Activated naive CD8-positive, alpha-beta T cell (primary cell): ENCODE data around the gene TGFB1.
"Not testable (repeated sequence)": the region's sequence is repeated elsewhere in the genome, so short reads cannot be mapped to it uniquely, and the experiment has no call there.

Experiments used
- H3K27ac Mint-ChIP-seq: one replicate; pipeline ENCODE4 v1.8.0; 2021; ENCODE audit warnings: mixed read lengths
- H3K27me3 Mint-ChIP-seq: one replicate; pipeline ENCODE4 v1.8.0; 2021; ENCODE audit warnings: mixed read lengths
- H3K36me3 Mint-ChIP-seq: one replicate; pipeline ENCODE4 v1.8.0; 2021; ENCODE audit warnings: mixed read lengths
- H3K4me1 Mint-ChIP-seq: one replicate; pipeline ENCODE4 v1.8.0; 2021; ENCODE audit warnings: low read depth, mixed read lengths
- H3K4me3 Mint-ChIP-seq: one replicate; pipeline ENCODE4 v1.8.0; 2021; ENCODE audit warnings: mild to moderate bottlenecking, mixed read lengths
- H3K9me3 Mint-ChIP-seq: one replicate; pipeline ENCODE4 v1.8.0; 2021; ENCODE audit warnings: low read depth, mixed read lengths

Gene TGFB1

DNA sequence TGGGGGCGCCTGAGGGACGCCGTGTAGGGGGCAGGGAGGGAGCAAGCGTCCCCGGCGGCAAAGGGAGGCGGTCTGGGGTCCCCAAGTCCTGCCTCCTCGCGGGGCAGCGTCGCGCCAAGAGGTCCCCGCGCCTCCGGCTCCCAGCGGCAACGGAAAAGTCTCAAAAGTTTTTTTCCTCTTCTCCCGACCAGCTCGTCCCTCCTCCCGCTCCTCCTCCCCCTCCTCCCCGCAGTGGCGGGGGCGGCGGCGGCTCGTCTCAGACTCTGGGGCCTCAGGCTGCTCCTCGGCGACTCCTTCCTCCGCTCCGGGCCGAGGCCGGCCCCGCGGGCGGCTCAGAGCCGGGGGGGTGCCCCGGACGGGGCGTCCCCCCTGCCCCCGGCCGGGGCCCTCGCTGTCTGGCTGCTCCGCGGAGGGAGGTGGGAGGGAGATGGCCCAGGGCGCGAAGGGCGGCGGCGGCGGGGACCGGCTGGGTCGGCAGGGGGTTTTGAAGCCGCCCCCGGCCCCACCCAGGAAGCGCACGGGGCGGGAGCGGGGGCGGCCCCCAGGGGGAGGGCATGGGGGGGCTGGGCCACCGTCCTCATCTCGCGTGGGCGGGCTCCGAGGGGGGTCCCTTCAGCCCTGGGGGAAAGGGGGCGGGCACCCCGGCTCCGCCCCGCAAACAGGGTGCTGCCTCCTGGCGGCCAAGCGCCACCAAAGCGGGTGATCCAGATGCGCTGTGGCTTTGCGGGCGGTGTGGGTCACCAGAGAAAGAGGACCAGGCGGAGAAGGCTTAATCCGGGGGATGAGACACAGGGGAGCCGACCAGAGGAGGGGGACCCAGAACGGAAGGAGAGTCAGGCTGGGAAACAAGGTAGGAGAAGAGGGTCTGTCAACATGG lies at the start of gene TGFB1:
TGFB1 (minus strand) TSS at position 457 of the 877 bp plus-strand sequence. CDS start 878 bp downstream, outside the sequence.
- Mint-ChIP-seq H3K4me1 (peaks cover 60% of the 10 kb centered on the region), H3K36me3 (peaks cover 3% of the 10 kb centered on the region), H3K9me3 (no peaks in the 10 kb centered on the region), H3K4me3 (peak within 1 kb of the TSS; percentile 100), H3K27ac (peak within 1 kb of the TSS; percentile 98), H3K27me3 (no peaks in the 10 kb centered on the region)

DNA sequence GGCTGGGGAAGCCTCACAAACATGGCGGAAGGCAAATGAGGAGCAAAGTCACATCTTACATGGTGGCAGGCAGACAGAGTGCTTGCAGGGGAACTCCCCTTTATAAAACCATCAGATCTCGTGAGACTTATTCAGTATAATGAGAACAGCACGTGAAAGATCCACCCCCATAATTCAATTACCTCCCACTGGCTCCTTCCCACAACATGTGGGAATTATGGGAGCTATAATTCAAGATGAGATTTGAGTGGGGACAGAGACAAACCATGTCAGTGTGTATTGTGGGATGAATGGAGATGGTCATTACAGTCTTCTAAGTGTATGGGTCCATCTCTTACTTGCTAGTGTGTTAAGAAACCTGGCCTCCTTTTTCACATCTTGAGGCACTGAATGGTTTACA lies 48.3 kb upstream of the TGFB1 start:
- no peak overlapping the region for H3K27ac Mint-ChIP-seq
- no peak overlapping the region for H3K4me3 Mint-ChIP-seq
- H3K36me3 Mint-ChIP-seq: peaks cover 2% of the 10 kb centered on the region
- H3K27me3 Mint-ChIP-seq: no peaks in the 10 kb centered on the region
- peaks cover 31% of the 10 kb centered on the region for H3K4me1 Mint-ChIP-seq
- no peaks in the 10 kb centered on the region for H3K9me3 Mint-ChIP-seq

DNA sequence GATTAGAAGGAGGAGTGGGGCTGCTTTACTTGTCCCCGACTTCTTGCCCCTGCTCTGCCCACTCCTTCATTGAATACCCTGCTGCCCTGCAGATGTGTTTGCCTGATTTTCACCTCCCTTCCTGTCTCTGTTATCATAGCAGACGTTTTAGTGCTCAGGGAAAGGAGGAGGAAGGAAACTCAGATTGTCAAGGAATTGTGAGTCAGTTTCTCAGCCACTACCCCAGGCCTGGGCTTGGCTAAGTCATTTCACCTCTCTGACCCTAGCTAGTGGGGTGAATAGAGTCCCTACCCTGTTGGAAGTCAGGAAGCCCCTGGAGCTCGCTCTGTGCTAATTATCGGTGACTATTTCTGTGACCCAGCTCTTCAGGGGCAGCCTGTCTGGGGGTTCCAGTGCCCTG lies 47.8 kb upstream of the TGFB1 start:
- Mint-ChIP-seq H3K27ac (no peak overlapping the region), H3K4me3 (no peak overlapping the region), H3K27me3 (no peaks in the 10 kb centered on the region), H3K4me1 (peaks cover 34% of the 10 kb centered on the region), H3K36me3 (peaks cover 2% of the 10 kb centered on the region), H3K9me3 (no peaks in the 10 kb centered on the region)

DNA sequence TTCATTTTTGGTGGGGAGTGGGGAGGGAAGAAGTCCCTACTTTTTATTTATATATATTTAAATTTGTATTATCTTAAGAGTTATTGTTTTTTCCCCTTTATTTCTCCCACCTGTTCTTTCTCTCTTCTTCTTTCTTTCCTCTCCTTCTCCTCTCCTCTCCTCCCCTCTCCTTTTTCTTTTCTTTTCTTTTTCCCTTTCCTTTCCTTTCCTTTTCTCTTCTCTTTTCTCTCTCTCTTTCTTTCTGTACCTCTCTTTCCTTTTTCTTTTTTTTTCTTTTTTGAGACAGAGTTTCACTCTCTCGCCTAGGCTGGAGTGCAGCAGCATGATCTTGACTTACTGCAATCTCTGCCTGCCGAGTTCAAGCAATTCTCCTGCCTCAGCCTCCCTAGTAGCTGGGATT lies 45.8 kb upstream of the TGFB1 start:
- Mint-ChIP-seq H3K27me3 (no peaks in the 10 kb centered on the region), H3K4me1 (peaks cover 42% of the 10 kb centered on the region), H3K9me3 (no peaks in the 10 kb centered on the region), H3K4me3 (peak overlapping the region; percentile 99), H3K27ac (peak overlapping the region; percentile 1), H3K36me3 (peaks cover 5% of the 10 kb centered on the region)

DNA sequence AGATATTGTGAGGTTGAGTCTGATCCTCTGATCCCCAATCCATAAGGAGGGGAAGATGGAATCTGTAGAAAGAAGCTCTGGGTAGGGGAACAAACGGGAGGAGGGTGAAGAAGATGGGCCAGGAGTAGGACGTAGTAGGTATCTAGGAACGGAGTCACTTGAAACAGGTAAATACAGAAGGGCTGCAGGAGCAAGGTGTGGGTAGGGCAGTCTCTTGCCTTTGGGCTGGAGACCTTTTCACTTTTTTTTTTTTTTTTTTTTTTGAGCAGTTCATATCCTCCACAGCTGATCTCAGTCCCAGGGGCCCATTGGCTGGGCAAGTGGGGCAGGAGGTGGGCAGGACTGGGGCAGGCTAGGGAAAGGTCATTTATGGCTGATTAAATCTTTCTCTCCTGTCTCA lies 45.4 kb upstream of the TGFB1 start:
- H3K27ac Mint-ChIP-seq: peak overlapping the region; percentile 100
- peaks cover 42% of the 10 kb centered on the region for H3K4me1 Mint-ChIP-seq
- H3K9me3 Mint-ChIP-seq: no peaks in the 10 kb centered on the region
- peak overlapping the region; percentile 99 for H3K4me3 Mint-ChIP-seq
- H3K36me3 Mint-ChIP-seq: peaks cover 5% of the 10 kb centered on the region
- no peaks in the 10 kb centered on the region for H3K27me3 Mint-ChIP-seq

DNA sequence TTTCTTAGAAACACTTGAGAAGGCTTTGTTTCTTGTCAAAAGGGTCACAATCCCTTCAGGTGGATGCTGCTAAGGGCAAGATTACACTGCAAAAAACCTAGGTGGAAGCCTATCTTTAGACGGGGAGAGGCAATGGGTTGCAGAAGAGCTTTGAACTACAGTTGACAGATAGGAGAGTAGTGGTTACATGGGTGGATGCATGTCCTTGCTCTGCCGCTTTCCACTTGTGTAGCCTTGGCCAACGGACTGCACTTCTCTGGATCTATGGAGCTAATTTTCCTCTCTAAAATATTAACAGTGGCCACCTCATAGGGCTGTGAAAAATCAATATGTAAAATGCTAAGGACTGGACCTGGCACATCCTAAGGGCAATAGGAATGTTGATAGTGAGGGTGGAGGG lies 44.9 kb upstream of the TGFB1 start:
- H3K36me3 Mint-ChIP-seq: peaks cover 5% of the 10 kb centered on the region
- H3K27ac Mint-ChIP-seq: peak overlapping the region; percentile 100
- no peaks in the 10 kb centered on the region for H3K27me3 Mint-ChIP-seq
- H3K9me3 Mint-ChIP-seq: no peaks in the 10 kb centered on the region
- peaks cover 42% of the 10 kb centered on the region for H3K4me1 Mint-ChIP-seq
- H3K4me3 Mint-ChIP-seq: peak overlapping the region; percentile 99

DNA sequence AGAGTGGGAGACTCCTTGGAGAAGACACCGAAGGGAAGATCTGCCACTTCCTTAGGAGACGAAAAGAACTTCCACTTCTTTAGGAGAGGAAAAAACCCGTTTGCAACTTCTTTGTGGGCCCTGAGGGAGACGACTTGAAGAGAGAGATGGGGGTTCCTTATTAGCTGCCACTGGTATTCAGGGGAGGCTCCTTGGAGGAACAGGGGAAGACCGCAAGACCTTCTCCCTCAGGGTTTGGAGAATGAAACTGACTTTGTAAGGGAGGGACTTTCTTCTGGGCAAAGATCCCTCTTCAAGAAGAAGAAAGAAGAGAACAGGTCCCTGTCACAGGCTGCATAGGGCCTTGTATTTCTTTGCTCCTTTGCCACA lies 44.3 kb upstream of the TGFB1 start:
- Mint-ChIP-seq H3K27ac (peak overlapping the region; percentile 100), H3K9me3 (no peaks in the 10 kb centered on the region), H3K27me3 (no peaks in the 10 kb centered on the region), H3K36me3 (peaks cover 5% of the 10 kb centered on the region), H3K4me1 (peaks cover 39% of the 10 kb centered on the region), H3K4me3 (peak overlapping the region; percentile 99)

DNA sequence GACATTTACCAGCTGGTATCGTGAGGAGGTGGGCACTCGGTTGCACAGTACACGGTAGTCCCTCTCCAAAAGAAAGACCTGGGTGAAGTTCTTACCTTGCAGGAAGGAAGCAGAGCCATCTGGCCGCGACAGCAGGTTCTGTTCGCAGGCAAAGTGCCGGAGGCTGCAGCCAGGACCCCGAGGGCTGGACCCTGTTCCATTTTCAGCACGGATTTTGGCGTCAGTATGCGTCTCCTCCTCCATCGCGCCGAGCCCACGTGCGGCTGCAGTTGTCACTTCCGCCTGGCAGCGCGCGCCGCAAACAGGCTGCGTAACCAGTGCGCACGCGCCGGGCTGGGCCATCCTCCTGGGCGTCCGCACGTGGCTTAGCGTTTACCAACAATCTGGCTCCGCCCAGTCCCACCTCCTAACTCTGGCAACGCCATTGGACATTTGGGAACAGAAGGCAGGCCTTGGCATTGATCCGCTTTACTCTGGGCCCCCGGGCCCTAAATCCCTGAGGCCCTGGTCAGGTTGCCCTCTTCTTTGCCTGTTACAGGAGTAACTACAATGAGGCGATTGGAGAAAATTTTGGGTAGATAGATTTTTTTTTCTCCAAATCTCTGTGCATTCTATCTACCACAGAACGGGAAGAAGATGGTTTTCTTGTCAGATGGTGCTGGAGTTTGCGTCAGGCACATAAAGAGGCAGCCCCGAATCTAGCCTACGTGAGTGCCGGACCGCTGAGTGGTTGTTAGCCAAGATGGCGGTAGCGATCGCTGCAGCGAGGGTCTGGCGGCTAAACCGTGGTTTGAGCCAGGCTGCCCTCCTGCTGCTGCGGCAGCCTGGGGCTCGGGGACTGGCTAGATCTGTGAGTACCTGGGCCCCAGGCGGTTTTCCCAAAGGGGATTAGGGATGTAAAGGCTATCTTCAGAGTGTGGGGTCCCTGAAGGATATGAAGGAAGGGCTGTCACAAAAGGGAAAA lies 43.6 kb upstream of the TGFB1 start, which contains the start of the genes BCKDHA and EXOSC5:
BCKDHA (plus strand) TSS at position 733 of the 964 bp plus-strand sequence; CDS start at position 743, 10 bp downstream.
EXOSC5 (minus strand) TSS at position 274 of the 964 bp plus-strand sequence; CDS start at position 243, 31 bp downstream.
- Mint-ChIP-seq H3K4me1 (peaks cover 37% of the 10 kb centered on the region), H3K4me3 (peak within 1 kb of the TSS; percentile 99), H3K27me3 (no peaks in the 10 kb centered on the region), H3K9me3 (no peaks in the 10 kb centered on the region), H3K36me3 (peaks cover 5% of the 10 kb centered on the region), H3K27ac (peak within 1 kb of the TSS; percentile 100)

DNA sequence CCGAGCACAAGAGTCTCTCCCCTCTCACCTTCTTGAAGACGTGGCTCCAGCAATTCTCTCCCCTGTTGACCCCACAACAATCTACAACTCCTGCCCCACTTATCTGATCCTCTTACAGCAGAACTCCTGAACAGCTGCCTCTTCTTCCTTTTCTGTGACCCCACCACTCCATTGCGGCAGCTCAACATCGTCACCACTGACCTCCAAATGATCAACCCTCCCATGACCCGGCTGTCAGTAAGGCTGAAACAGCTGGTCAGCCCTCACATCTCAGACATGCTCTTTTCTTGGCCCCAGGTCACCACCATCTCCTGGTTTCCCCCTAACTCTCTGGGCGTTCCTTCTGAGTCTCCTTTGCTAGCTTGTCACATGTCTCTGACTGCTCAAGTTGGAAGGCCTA lies 41.6 kb upstream of the TGFB1 start:
- Mint-ChIP-seq H3K27ac (peak overlapping the region; percentile 61), H3K4me1 (peaks cover 34% of the 10 kb centered on the region), H3K27me3 (no peaks in the 10 kb centered on the region), H3K4me3 (peak overlapping the region; percentile 99), H3K36me3 (peaks cover 4% of the 10 kb centered on the region), H3K9me3 (no peaks in the 10 kb centered on the region)

DNA sequence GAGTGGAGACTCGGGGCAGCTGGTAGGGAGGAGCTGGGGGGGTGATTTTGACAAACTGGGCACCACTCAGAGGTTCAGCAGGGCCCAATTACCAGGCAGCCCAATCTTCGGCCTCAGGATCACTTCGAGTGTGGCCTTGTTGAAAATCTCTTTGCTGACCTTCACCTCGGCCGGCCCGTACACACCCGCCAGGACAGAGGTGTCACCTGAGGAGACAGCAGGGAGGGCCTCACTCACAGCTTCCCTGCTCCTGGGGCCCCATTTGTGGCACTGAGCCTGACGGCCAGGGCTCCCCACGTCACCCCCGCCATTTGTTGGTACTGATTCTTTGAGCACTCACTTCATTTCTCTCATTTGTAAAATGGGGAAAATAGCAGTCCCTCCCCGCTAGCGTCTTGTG lies 39.1 kb upstream of the TGFB1 start:
- Mint-ChIP-seq H3K4me3 (no peak overlapping the region), H3K36me3 (peaks cover 4% of the 10 kb centered on the region), H3K27ac (no peak overlapping the region), H3K4me1 (peaks cover 21% of the 10 kb centered on the region), H3K9me3 (no peaks in the 10 kb centered on the region), H3K27me3 (no peaks in the 10 kb centered on the region)

DNA sequence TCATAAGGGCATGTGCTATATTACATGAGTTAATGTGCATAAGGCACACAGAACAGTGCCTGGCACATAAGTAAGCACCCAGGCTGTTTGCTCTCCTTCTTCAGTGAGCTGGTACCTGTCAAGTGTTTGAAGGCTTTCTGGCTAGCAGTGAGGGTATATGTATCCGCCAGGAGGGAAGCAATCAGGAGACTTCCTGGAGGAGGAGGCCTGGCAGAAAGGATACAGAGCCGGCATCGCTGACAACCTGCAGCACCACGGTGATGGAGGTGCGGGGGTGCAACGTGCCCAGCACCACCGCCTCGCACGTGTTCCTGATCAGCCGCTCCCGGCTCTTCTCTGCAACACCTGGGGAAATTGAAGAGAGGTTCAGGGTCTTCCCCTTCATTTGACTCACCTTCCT lies 37.9 kb upstream of the TGFB1 start:
- Mint-ChIP-seq H3K4me3 (no peak overlapping the region), H3K9me3 (no peaks in the 10 kb centered on the region)

DNA sequence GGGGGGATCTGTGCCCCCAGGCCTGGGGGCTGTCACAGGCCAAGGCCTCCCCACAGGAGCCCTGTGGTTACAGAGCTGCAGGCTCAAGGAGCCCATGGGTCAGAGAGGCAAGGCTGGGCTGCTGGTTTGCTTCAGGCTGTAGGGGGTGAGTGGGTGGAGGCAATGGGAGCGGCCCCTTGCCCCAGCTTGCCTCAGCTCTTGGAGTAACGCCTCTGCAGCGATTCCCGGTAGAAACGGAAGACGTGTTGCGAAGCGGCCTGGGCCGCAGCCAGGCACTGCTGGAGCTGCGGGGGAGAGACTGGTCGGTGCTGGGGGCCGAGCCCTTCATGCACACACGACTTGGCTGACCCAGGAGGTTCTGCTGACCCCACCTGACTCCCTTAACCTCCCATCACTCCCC lies 32.7 kb upstream of the TGFB1 start:
- no peaks in the 10 kb centered on the region for H3K9me3 Mint-ChIP-seq
- no peak overlapping the region for H3K4me3 Mint-ChIP-seq
- H3K36me3 Mint-ChIP-seq: no peaks in the 10 kb centered on the region
- no peaks in the 10 kb centered on the region for H3K4me1 Mint-ChIP-seq
- no peak overlapping the region for H3K27ac Mint-ChIP-seq
- no peaks in the 10 kb centered on the region for H3K27me3 Mint-ChIP-seq

More for the DNA sequence above, 37.9 kb upstream of the TGFB1 start:
- peaks cover 4% of the 10 kb centered on the region for H3K36me3 Mint-ChIP-seq
- H3K4me1 Mint-ChIP-seq: peaks cover 15% of the 10 kb centered on the region
- no peaks in the 10 kb centered on the region for H3K27me3 Mint-ChIP-seq
- no peak overlapping the region for H3K27ac Mint-ChIP-seq

DNA sequence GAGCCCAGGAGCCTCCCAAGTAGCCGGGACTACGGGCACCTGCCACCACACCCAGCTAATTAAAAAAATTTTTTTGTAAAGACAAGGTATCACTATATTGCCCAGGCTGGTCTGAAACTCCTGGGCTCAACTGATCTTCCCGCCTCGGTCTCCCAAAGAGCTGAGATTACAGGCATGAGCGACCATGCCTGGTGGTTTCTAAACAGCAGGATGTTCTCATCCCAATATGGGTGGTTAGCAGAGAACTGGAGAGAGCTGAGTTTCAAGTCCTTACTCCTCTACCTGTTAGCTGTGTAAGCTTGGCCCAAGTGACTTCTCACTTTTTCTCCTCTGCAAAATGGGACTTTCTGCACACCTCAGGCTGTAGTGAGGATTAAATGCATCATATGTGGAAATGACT lies 30.6 kb upstream of the TGFB1 start:
- H3K4me1 Mint-ChIP-seq: no peaks in the 10 kb centered on the region
- no peak overlapping the region for H3K27ac Mint-ChIP-seq
- no peak overlapping the region for H3K4me3 Mint-ChIP-seq
- no peaks in the 10 kb centered on the region for H3K36me3 Mint-ChIP-seq
- H3K9me3 Mint-ChIP-seq: no peaks in the 10 kb centered on the region
- H3K27me3 Mint-ChIP-seq: no peaks in the 10 kb centered on the region

DNA sequence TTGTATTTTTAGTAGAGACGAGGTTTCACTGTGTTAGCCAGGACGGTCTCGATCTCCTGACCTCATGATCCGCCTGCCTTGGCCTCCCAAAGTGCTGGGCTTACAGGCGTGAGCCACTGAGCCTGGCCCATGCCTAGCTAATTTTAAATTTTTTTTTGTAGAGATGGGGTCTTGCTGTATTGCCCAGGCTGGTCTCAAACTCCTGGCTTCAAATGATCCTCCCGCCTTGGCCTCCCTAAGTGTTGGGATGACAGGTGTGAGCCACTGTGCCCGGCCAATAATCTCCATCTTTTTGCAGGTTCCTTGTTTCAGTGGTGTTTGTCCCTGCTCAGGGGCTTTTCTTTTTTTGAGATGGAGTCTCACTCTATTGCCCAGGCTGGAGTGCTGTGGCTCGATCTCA lies 27.8 kb upstream of the TGFB1 start:
- peaks cover 12% of the 10 kb centered on the region for H3K4me1 Mint-ChIP-seq
- not testable (repeated sequence) for H3K36me3 Mint-ChIP-seq, H3K4me3 Mint-ChIP-seq, H3K27ac Mint-ChIP-seq, H3K9me3 Mint-ChIP-seq, H3K27me3 Mint-ChIP-seq
